Measurements from ENCODE around the gene NKPD1.

GRCh38 chr19:45118106-45118505 is 42.7 kb downstream of the NKPD1 start:
- TF ChIP-seq, protein P1, sequence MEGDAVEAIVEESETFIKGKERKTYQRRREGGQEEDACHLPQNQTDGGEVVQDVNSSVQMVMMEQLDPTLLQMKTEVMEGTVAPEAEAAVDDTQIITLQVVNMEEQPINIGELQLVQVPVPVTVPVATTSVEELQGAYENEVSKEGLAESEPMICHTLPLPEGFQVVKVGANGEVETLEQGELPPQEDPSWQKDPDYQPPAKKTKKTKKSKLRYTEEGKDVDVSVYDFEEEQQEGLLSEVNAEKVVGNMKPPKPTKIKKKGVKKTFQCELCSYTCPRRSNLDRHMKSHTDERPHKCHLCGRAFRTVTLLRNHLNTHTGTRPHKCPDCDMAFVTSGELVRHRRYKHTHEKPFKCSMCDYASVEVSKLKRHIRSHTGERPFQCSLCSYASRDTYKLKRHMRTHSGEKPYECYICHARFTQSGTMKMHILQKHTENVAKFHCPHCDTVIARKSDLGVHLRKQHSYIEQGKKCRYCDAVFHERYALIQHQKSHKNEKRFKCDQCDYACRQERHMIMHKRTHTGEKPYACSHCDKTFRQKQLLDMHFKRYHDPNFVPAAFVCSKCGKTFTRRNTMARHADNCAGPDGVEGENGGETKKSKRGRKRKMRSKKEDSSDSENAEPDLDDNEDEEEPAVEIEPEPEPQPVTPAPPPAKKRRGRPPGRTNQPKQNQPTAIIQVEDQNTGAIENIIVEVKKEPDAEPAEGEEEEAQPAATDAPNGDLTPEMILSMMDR (IDR thresholded peaks at IDR 0.05; ENCODE audit: extremely low read depth in 1 of 2, insufficient read depth in 1 of 2, low read depth in 1 of 2, low read length in 2 of 2), result no peak
- no peak for TF ChIP-seq MYC (IDR thresholded peaks at IDR 0.05; ENCODE audit: low read depth, low read length)
- TF ChIP-seq MAX (IDR thresholded peaks at IDR 0.05; ENCODE audit: insufficient read depth, insufficient read length), result no peak
- no peak for TF ChIP-seq EZH2 (IDR thresholded peaks at IDR 0.05; ENCODE audit: borderline replicate concordance, low read depth, low read length, severe bottlenecking)

All from endothelial cell of umbilical vein (primary cell).